GM18507 (cell line): ENCODE measurements around the gene SEL1L.
"Not testable (repeated sequence)": the region's sequence is repeated elsewhere in the genome, so short reads cannot be mapped to it uniquely, and the experiment has no call there.

ENCODE experiments used
- DNase-seq: peaks from one replicate; pipeline ENCODE4 v3.0.0; 2011; ENCODE audit warnings: low read depth; ENCODE audit not compliant: insufficient read length; ENCODE audit errors: extremely low spot score
- FAIRE-seq: peaks from 2 replicates; lab custom pipeline; 2011; peaks lifted over from hg19 to GRCh38; lab: Jason Lieb, UNC

Gene SEL1L

DNA sequence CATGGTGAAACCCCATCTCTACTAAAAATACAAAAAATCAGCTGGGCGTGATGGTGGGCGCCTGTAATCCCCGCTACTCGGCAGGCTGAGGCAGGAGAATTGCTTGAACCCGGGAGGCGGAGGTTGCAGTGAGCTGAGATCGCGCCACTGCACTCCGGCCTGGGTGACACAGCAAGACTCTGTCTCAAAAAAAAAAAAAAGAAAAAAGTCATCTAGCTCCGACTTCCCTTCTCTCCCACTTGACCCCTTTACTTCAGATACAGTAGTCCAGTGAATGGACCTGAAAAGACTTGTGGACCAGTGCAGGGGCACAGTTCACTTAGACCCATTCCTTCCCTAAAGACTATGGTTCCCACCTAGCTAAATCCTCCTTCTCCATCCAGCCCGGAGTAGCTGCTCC lies 103.9 kb downstream of the SEL1L start:
- not testable (repeated sequence) for DNase-seq, FAIRE-seq

DNA sequence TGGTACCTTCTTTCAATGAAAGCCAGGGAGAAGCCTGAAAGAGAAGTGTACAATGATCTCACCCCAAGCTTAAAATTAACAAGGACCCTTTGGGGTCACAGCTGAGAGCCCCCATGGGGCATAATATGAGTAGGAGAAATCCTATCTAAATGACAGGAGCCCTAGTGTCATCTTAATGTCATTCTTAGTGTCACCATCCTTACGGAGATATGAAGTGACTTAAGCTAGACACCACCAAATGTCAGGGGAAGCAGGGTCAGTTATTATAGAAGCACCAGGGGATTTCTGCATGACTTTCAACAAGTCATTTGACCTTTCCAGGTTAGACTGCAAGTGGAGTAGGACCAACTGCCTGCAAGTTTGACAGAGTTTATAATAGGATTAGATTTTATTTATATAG lies 104.6 kb downstream of the SEL1L start:
- DNase-seq (no peak), FAIRE-seq (no peak)

DNA sequence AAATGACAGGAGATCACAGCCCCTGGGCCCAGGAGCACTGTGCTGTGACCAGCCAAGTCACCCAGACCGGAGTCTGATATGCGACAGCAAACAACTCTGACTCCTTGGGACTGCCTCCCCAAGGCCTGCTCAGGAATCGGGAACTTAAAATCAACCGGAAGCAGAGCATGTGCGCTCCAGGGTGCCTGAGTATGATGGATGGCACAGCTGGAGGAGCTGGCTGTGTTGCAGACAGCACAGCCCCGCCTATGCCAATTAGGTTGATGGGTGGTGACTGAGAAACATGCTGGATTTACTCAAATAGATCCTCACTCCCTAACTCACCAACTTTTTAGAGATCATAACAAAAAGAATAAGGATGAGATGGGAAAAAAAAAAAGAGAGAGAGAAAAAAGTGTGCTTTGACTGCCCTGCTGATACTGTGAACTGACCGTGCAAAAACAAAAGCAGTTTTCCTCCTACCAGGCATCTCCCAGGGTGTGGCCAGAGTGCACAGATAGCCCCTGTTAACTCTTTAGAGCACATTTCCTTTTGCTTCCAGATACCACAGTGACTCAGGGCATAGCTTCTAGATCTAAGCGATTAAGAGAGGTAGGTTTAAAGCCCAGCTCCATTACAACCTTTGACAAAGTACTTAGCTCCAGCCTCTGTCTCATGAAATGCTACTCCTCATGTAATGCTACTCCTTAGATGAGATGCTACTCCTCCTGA lies 106.2 kb downstream of the SEL1L start:
- DNase-seq (no peak), FAIRE-seq (no peak)

GRCh38 chr14:81423504-81423903 lies 110.1 kb downstream of the SEL1L start:
- DNase-seq: no peak
- FAIRE-seq: no peak
